ENCODE measurements around the gene COMMD9. TPM values are rescaled to one million over a fixed set of nuclear protein-coding genes. Genes with fewer than 3 reads are reported as not detected.

Gene COMMD9
- polyA plus RNA-seq, 4 donors: 93.1 to 101 (median 97.3) TPM

DNA sequence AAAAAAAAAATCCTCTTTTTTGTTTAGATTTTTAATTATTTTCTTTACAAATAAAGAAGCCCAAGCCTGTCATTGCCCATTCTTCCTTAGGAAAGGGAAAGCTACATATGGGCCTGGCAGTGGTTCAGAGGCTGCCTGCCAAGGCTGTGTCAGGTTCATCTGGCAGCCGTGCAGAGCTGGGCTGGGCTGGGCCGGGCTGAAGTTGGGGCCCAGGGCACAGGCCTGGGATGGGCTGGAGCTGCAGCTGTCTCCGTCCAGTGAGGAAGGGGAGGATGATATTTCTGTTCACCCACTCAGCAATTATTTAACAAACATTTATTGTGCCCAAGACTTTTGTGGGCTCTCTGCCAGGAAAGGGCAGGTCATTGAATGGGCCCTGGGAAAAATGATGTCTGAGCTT, 11.4 kb upstream of the COMMD9 start:
- no peak for DNase-seq (ENCODE audit: low read depth in 4 of 4, low spot score in 3 of 4)

DNA sequence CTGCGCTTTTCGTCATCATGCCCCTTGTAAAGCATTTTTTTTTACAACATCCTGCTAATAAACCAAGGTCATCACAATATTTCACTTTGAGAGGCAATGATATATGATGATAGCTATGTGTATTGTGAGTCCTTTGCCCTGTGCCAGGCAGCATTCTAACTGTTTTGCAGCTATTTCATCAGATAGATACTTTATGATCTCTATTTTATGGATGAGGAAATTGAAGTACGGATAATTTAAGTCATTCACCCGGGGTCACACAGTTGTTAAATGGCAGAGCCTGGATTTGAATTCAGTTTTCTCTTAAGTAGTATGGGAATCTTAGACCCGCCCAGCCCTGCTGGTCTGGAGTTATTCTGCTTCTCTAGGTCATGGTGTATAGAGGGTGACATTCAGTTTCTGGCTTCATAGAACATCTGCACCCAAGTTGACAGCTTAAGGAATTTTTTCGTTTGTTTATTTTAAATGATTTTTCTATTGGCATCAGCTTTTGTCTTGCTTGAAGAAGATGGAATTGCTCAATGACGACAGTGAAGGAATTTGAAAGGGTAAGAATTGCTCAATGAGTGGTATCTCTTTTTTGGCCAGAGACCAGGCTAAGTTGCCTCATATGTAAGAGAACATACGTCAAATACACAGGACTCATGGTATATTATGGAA, 7.8 kb upstream of the COMMD9 start:
- DNase-seq (ENCODE audit: low read depth in 4 of 4, low spot score in 3 of 4): no peak

DNA sequence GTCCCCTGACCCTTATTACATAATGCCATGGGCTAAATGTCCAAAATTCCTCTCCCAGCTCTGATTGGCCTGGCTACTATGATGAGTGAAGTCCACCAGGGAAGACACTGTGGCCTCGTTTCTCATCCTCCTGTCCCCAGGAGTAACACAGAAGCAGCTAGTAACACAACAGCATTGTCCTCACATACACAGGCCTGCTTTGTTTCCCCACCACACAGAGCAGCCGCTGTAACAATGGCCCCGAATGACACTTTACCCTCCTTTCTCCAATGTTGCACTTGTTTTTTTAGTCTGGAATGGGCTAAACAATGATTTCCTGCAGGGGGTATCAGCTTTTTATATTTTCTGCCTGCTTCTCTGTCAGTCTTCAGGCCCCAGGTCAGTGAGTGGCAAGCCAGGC, 6.7 kb upstream of the COMMD9 start, which contains the start of gene PRR5L:
TSS of gene PRR5L (plus strand) at position 363 of the 400 bp plus-strand sequence. CDS start 104,834 bp downstream, outside the sequence.
- no peak for DNase-seq (ENCODE audit: low read depth in 4 of 4, low spot score in 3 of 4)

DNA sequence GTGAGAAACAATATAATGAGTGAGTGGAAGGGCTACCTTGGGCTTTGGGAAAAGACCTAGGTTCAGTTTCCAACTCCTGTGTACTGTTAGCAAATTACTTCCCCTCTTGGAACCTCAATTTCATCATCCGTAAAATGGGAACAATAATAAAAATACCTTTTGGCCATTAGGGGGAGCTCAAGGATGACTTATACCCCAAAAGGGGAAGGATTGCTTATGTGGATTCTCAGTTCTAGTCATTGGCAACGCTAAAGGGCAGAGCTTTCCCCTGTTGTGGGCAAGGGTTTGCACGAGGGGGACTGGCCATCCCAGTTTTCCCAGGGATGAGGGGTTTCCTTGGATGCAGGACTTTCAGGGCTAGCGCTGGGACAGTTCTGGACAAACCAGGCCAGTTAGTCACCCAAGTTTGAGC, 3.1 kb upstream of the COMMD9 start:
- no peak for DNase-seq (ENCODE audit: low read depth in 4 of 4, low spot score in 3 of 4)

DNA sequence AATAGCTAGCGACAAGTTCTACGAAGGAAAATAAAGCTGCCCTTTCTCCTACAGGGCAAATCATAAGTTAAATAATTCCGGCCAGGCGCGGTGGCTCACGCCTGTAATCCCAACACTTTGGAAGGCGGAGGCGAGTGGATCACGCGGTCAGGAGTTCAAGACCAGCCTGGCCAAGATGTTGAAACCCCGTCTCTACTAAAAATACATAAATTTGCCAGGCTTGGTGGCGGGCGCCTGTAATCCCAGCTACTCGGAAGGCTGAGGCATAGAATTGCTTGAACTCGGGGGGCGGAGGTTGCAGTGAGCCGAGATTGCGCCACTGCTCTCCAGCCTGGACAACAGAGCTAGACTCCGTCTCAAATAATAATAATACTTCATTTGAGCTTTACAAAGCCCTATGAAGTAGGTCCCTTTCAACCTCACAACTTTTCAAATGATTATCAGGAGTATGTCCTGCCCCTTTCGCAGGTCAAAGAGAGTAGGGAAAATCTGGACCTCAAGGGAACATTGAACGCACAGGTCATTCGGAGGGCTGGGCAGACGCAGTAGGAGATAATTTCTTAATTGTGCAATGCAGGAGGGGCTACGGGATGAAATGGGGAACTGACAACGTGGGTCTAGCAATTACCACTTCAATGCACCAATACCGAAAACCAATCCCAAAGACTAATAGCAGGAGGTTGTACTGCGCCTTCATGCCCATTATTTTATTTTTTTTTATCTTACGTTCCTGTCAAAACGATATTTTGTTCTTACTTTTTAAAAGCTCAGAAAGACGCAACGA, 590 bp downstream of the COMMD9 start:
- no peak for DNase-seq (ENCODE audit: low read depth in 4 of 4, low spot score in 3 of 4)

DNA sequence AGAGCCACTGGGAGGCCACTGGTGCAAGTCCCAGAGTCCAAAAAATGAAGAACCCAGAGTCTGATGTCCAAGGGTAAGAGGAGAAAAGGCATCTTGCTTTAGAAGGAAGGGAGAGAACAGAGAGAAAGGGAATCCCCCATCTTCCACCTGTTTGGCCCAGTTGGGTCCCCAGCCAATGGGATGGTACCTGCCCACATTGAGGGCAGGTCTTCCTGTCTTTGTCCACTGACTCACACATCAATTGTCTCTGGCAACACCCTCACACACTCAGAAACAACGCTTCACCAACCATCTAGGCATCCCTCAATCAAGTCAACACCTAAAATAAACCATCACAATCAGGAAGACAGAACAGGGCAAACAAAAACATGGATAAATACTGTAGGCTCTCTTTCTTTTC, 6.3 kb downstream of the COMMD9 start:
- no peak for DNase-seq (ENCODE audit: low read depth in 4 of 4, low spot score in 3 of 4)

DNA sequence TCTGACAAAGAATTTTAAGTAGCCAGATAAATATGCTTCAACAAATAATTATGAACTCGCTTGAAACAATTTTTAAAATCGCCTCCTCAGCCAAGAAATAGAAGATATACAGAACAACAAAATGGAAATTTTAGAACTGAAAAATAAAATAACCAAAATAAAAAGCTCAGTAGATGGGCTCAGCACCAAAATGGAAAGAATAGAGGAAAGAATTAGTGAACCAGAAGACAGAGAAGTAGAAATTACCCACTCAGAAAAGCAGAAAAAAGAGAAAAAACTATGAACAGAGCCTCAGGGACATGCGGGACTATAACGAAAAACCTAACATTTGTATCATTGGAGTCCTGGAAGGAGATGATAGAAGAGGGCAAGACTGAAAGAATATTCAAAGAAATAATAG, 7.4 kb downstream of the COMMD9 start:
- DNase-seq (ENCODE audit: low read depth in 4 of 4, low spot score in 3 of 4): no peak

DNA sequence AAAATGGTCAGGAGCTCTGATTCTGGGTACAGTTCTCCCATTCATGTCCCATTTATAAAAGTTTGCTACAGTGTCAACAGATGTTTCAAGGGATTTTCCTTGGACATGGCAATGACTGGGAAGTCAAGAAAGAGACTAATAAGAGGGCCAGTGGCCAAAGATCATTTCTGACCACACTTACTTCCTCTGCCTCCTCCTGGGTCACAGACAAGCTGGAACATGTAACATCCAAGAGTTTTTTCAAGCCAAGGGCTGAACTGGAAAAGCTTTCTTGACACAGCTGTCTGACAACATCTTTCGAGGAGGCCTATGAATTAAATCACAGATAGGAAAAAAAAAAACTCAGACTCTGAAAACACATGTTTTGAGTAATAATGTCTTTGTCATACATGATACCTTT, 8.7 kb downstream of the COMMD9 start:
- DNase-seq (ENCODE audit: low read depth in 4 of 4, low spot score in 3 of 4): no peak

DNA sequence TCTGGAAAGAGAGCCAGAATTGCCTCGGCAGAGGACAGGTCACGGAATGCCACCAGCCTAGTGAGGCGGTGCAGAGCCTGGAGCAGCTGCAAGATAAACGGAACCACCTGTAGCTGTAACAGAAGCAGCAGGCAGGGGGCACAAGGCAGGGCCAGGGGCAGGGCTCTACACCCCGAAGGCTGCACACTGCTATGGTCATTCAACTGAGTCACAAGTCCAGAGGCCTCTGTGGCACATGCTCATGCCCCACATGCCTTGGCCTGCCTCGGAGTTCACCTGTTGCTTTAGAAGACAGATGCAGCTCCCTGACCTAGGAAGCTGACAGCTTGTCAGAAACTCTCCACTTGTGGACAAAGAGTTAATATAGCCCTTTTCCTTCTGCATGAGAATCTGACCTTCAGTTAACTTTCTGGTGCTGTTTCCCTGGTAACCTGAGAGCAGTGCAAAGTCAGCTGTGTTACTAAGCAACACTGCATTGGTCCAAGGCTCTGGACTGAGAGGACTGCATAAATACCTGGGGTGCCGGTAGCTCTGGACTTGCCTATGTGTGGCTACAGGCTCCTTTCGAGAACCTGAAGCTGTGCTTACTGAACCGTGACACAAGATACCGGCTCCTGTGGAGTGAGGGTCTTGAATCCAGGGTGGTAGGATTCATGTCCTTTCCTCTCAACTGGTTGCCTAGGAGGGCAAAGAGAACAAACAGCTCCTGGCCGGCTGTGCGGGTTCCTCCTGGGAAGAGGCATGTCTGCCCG, 10.5 kb downstream of the COMMD9 start:
- peak in 1 of 4 donors; percentile 20 for DNase-seq (ENCODE audit: low read depth in 4 of 4, low spot score in 3 of 4)

DNA sequence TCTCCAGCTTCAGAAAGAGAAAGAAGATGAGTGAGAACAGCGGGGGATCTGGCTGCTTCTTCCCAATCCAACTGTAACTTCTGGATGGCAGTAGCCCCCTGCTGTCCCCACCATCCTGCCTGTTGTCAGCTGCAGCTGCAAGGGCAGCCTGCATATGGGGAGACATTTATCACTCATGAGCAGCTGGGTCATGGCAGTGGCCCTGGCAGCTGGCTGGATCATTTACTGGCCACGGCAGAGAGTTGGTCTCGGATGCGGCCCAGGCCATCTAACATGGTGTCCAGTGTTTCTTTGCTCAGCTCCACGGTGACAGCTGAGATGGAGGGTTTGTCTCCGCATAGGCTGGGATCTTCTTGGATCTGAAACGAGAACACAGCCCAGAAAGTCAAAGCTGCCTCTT, 14.8 kb downstream of the COMMD9 start:
- no peak for DNase-seq (ENCODE audit: low read depth in 4 of 4, low spot score in 3 of 4)

DNA sequence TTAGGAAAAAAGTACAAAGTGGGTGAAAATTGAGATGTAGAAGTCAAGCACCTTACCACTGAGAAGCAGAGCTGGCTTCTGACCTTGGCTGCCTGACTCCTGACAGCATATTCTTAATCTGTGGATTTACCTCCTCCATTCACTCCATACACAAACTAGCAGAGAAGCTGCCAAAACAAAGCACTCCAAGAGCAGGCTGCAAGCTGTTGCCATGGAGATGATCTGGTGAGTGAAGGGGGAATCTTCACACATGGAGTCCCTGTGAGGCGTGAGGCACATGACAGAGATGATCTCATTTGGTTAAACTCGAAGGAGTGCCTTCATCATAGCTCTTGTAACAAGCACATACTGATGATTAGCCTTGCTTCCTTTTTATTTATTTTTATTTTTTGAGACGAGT, 16.1 kb downstream of the COMMD9 start:
- DNase-seq (ENCODE audit: low read depth in 4 of 4, low spot score in 3 of 4): no peak

DNA sequence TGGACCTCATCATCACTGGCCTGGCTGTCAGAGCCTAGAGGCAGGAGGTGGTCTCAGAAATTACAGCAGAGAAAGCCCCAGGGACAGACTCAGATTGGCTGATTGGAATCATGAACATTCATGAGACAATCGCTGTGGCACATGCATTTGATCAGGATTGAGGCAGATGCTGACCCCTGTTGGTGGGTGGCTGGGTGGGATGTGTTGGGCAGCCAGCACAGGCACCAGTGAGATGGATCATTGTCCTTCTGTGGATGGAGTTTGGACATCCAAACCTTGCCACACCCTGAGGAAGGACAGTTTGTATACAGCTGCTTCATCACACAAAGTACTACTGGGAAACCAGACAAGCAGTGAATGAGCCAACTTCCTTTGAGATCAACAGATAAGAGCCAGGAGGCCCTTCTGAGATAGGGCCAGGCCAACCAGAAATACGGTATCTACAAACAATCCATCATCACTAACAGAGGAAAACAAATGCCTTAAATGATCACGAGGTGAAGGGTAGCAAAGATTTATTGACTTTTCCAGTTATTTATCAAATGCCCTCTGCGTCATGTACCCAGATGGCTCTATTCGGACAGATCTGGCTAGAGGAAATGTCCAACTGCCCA, 17.3 kb downstream of the COMMD9 start:
- no peak for DNase-seq (ENCODE audit: low read depth in 4 of 4, low spot score in 3 of 4)

DNA sequence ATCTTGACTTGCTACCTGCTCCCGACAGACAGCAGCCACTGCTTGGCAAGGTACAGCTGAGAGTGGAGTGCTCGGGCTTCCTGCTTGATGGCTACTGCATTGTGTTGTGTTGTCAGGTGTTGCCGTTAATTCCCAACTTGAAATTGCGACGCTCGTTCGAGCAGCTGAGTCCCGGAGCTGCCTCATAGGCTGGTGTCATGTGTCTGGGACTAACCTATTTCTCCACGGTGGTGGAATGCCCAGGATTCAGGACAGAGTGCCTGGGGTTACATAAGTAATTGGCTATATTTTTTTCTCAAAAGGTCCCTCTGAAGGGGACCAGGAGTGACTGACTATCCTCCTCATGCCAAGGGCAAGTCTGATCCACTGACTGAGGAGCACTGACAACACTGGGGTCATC, 18.5 kb downstream of the COMMD9 start:
- no peak for DNase-seq (ENCODE audit: low read depth in 4 of 4, low spot score in 3 of 4)

DNA sequence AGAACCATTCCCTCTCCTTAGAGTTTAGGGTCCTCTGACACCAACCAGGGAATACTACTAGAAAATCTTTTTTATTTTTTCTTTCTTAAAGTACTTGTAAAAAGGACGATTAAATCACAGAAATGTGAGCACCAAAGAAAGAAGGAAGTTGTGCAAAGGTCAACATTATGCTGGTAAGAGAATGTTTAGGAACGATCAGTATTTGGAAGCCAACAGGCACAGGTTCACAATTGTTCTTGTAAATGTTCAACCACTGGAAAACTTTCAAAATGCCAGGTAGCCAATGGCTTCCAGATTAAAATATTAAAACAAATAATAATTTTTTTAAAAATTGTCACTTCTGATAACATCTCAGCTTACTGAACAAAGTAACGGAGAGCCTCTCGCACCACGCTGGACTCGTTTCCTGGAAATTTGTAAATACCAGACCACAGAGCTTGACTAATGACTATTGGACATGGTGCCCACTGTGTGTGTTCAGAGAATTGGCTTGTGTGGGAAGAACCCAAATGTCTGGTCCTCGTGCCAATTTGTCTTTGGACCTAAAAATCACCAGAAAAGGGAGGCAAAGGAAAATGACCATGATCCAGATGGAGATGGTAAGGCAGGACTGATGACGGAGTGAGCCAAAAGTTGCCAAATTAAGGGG, 20.8 kb downstream of the COMMD9 start:
- DNase-seq (ENCODE audit: low read depth in 4 of 4, low spot score in 3 of 4): no peak

DNA sequence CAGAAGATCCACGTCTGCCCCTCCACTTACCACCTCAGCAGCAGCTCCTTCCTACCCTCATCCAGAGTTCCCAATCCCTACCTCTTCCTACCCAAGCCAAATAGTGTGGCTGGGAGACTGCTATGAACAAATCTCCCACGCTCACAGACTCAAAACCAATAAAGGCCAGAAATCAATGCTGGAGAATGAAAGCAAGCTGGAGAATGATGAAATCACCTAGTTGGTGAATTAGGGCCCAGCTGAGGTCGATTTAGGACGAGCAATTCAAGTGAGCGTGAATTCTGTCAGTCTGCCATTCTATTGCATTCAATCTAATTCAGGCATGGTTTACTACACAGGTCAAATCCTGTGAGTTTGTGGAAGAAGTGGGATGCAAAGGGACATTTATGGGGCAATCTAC, 22.5 kb downstream of the COMMD9 start:
- no peak for DNase-seq (ENCODE audit: low read depth in 4 of 4, low spot score in 3 of 4)

DNA sequence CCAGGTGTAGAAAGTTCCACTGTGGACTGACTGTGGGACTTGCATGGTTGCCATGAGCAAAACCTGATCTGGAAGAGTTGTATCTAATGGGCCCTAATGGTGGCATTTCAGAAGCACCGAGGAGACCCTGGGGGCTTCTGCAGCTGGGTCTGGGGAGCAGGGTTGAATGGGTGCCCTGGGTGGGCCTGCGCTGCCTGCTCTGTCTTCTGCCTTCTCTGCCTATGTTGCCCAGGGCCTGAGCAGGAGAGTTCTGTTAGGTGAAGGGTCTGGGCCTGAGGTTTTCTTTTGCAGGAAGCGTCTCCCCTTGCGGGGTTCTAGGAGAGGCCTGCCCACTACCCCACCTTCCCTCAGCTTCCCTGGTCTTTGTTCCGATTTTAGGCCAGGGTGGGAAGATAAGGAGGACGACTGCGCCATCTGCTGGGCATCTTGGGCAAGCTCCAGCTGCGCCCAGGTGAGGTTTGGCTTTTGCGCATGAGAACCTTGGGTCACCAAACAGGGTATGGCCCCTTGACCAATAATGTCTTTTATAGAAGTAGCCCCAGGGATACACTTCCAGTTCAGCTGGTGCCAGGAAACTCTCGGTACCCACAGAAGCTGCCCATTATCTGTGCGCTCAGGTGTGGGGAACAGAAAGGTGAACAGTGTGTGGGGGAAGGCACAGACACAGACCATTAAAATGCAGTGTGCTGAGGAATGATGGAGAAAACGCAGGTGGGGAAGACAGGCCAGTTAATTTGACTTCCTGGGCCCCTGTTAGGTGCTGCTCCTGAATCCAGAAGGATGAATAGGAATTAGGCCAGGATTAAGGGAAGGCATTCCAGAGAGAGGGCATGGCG, 23.2 kb downstream of the COMMD9 start:
- peak in 3 of 4 donors; percentile 52 to 63 (median 55) for DNase-seq (ENCODE audit: low read depth in 4 of 4, low spot score in 3 of 4)

DNA sequence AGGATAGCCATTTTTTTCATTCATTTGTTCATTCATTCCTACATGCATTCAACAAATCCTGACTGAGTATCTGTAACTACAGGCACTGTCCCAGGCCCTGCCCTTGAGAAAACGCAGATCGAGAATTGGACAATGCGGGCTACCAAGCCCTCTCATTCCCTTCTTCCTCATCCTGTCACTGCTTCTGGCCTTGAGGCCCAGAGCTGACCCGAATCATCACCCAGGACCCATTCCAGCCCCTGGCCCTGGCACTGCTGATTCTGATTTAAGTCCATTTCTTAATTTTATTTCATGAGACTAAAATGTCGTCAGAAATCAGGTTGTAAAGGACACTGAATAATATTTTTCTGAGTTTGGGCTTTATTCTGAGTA, 24.3 kb downstream of the COMMD9 start:
- no peak for DNase-seq (ENCODE audit: low read depth in 4 of 4, low spot score in 3 of 4)

DNA sequence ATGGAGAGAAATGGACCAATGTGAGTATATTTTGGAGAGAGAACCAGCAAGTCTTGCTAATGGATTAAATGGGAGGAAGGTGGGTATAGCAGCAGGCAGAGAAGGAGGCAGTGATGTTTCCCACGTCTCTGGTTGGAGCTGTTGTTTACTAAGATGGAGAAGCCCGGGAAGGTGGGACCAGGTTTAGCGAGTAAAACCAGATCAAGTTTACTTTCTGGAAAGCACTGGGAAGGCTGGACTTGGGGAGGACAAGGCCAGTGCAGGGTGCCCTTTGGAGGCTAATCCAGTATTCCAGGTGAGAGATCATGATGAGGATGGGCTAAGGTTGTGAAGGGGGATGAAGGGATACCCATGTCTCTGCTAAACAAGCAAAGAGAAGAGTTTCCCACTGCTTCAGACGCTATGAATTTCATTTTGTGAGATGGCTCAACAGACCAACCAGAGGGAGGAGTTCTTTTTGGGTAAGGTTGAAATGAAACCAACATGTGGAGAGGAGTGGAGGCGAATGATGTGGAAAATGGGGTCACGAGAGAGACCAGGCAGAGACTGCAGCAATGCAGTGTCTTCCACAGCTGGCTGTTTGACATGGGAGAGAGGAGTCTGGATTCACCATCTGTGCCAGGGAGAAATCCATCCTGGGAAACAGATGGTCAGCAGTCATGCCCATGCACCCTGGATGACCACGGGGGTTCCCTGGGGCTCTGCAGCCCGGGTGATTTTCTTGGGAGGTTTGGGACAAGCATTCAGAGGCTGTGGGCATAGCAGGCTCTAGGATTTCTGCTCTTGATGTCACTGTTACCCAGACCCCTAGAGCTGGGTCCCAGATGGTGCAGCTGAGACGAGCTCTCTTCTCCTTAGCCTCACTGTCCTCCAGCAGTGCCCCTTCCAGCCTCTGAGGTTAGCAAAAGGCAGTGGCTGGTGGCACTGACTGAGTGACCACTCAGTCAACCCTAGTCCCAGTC, 24.9 kb downstream of the COMMD9 start:
- DNase-seq (ENCODE audit: low read depth in 4 of 4, low spot score in 3 of 4): no peak

DNA sequence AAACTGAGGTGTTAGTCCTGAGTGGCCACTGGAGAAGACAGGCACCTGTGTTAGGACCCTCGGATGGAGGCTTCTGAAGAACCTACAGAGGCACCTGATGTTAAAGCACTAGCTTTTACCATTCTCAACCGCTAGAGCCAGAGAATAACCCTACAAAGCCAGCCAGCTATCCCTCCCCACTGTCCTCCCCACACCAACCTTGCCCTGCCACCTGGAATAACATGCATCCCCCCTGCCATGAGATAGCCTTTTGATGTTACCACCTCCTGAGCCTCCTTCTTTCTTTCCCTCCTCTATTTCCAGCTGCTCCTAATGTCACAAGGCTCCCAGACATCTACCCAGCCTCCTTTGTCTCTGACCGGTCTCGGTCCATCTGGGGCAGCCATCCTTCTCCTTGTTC, 28.1 kb downstream of the COMMD9 start:
- DNase-seq (ENCODE audit: low read depth in 4 of 4, low spot score in 3 of 4): no peak
